Raji (cell line): ENCODE measurements around the gene GPX4.

Experiments
- POLR2A ChIP-seq: IDR thresholded peaks from 2 replicates; pipeline ENCODE4 v1.6.1; 2011; ENCODE audit warnings: low read depth, low read length, control low read depth; ENCODE audit not compliant: insufficient read depth

The GPX4 gene

DNA sequence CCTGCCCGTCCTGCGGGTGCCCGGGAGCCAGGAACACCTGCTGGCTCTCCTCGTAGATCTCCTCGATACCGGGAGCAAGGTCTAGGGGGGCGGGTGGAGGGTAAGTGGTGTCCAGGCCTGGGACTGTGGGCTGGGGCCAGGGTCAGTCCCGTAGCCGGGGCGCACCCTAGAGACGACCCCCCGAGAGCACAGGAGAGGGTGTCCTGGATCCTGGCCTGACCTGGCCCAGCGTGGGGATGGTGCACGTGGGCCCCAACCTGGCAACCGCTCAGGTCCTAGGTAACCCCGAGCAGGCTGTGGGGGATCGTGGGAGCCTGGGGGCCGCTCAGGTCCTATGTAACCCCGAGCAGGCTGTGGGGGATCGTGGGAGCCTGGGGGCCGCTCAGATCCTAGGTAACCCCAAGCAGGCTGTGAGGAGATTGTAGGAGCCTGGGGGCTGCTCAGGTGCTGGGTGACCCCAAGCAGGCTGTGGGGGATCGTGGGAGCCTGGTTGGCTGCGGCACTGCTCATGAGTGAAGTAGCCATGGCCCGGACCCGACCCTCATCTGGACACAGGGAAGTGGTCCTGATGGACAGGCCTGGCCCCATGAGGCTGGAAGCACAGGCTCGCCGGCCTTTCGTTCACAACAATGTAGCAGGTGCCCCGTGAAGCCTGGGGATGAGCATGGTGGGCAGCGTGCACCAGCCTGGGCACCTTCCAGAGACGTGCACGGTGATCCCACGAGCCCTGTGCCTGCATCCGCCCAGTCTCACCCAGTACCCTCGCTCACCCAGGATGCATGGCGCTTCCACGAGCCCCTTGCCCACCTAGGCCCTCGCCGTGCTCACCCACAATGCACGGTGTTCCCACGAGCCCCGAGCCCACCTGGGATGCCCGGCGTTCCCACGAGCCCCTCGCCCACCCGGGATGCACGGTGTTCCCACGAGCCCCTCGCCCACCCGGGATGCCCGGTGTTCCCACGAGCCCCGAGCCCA is 6.2 kb downstream of the GPX4 start:
- 0 out of 2 replicates have a peak, but pooled peaks have one; percentile 15 for TF ChIP-seq POLR2A

DNA sequence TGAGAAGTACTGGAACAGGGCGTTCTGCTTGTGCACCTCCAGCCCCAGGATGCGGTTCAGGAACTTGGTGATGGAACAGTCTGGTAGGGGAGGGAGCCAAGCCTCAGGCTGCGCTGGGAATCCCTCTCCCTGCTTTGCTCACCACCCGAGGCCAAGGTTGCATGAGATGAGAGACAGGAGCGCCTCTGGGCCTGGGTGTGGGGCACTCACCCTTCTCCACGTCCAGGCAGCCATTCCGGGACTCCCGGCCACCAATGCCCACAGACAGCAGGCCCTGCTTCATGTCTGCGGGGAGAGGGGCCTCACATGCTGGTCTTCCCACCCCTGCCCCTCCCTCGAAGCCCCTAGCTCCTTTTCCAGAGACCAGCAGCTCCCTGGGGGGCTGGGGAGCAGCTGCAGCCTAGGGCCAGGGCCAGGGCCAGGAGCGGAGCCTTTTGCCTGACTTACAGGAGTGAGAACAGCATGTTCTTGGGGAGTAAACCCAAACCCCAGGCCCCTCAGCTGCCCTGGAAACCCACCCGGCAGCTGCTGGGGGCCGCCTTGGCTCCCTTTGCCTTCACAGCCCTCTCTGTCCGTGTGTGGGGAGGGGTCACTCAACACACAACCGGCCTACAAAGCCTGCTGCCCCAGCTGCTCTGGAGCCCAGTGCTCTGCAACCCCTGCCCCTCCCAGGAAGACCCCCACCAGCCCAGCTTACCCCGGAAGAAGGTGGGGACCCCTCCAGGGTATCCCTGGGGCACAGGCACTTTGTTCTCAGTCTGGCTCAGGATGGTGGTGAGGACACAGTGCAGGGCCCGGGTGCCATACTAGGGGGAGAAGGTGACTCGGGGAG is 7.2 kb downstream of the GPX4 start:
- no peak for TF ChIP-seq POLR2A

DNA sequence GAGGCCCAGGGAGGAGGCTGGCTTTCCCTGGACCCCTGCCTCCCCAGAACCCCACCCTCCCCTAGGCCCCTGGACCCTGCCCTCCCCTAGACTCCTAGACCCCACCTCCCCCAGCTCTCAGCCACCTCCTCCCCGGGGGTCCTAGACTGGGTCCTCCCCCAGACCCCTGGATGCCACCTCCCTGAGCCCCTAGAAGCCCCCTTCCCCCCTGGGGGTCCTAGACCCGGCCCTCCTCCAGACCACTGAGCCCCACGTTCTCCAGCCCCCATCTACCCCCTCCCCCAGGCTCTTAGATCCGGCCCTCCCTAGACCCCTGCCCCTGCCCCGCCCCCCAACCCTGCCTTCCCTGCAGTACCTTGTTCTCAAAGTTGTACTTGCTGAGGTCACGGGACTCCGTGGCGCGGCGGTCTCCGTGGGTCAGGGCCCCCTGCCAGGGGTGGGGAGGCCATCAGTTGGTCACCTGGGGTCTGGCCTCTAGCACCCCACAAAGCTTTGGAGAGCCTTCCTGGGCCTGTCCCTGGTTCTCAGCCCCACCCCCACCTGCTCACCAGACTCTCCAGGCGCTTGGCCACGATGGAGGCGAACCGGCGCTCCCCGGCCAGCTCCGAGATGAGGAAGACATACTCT is 8.0 kb downstream of the GPX4 start:
- no peak for TF ChIP-seq POLR2A

- no peak for TF ChIP-seq POLR2A
Measured at GRCh38 chr19:1112268-1113029, 8.7 kb downstream of the GPX4 start.

DNA sequence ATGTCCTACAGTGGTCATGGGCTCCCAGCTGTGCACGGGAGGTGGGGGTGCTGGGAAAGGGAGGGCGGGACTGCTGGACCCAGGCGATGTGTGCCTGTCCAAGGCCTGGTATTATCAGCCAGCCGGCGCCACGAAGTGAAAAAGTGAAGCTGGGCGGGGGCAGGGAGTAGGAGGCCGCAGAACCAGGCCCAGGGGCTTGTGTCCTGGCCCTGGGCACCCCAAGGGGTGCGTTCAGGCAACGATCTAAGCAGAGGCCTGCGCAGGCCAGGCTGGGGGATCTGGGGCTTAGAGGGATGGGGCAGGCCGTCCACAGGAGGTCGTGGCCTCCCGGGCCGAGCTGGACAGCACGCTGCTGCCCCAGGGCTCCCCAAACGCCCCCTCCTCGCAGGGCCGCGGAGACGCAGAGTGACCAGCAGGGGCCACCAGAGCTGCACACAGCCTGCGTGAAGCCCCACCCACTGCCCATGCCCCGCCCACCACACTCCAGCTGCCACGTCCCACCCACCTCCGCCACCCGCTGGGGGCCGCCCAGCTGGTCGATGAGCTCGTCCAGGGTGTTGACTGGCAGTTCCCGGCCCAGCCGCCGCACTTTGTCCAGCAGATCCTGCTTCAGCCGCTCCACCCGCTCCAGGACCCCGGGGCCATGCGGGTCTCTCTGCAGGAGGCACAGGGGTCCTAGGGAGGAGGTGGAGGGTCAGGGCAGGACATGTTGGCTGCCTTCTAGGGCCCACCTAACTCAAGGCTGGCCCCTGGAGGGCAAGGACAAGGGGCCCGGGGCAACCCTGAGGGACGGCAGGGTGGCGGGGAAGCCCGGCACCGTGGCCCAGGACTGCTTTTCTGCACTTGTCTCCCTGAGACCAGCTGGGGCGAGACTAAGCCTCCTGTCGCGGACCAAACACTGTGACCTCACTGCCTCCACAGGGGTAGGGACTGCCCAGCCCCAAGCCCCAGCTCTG is 9.5 kb downstream of the GPX4 start:
- TF ChIP-seq POLR2A, result no peak

GRCh38 chr19:1113986-1114483 is 10.2 kb downstream of the GPX4 start:
- no peak for TF ChIP-seq POLR2A

DNA sequence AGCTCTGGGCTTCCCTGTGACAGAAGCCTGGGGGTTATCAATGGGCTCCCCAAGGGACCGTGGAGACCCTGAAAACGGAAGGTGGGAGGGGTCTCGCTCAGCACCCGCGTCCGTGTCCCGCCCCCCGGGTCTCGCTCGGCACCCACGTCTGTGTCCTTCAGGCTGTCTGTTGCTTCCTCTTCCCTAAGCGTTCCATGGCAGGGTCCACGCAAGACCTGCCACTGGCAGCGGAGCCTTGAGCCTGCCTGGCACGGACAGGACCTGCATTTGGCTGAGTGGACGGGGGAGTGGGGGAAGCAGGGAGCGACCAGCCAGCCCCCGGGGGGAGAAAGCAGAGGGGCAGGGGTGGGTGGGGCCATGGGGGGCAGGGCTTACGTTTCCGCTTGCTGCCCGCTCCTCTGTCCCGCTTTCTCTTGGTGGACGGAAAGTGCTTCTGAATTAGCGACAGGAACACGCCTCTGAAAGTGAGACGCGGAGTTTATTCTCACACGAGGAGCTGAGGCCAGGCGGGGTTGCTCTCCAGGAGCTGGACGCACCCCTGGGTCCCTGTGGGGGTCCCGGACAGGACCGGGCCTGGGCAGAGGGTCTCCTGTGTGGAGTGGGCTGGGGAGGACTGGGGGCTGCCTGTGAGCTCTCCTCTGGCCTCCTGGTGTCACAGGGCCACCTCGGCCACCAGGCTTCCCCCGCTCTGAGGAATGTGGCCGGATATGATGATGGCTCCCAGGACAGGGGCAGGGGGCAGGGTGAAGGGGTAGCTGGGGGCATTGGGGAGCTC is 12.0 kb downstream of the GPX4 start:
- no peak for TF ChIP-seq POLR2A

DNA sequence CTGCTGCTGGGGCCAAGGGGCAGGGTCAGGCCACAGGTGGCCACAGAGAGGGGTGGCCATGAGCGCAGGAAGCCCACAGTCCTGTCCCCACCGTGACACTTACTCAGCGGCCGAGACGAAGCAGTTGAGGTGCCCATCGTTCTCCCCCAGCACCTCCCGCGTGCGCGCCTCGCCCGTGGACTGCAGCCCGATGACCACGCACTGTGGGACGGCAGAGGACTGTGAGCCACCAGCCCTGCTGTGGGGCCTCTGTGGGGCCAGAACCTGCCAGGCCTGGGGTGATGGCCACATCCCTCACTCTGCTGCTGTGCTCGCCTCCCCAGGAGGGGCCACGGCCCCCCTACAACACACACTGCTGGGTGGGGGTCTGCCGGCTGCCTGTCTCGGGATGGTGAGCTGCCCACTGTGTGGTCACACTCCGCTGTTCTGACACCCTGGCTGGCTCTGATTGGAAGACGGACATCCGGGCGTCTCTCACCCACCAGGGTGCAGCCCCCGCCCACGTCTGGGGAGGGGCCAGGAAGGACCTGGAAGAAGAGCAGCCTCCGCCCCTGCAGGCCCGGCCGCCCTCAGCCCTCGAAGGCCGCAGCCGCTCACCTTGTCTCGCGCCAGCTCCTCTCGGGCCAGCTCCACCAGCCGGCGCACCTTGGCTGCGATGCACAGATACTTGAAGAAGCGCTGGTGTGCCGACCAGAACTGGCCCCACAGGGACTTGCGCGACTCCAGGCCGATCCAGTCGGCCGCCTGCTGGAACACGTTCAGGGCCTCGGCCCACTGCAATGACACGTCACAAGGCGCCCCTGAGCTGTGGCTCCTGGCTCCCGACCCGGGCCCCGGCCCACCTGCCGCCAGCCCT is 13.2 kb downstream of the GPX4 start:
- no peak for TF ChIP-seq POLR2A

- TF ChIP-seq POLR2A, result no peak
Measured at GRCh38 chr19:1117654-1118053, 13.9 kb downstream of the GPX4 start.

DNA sequence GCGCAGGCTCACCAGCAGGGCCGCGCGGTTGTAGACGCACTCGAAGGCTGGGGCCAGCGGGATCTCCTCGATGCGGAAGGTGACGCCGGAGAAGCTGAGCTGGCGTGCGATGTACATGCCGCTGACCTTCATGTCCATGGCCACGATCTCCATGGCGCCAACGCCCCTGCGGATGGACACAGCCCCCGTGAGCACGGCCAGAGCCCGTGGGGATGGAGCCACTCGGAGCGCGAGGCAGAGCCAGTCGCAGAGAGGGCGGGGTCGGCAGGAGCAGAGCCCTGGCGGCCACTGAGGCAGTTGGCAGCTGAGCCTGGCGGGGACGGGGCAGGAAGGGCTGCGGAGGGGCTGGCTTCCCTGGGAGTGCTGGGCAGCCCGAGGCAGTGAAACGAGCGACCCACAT is 15.2 kb downstream of the GPX4 start:
- TF ChIP-seq POLR2A, result no peak

DNA sequence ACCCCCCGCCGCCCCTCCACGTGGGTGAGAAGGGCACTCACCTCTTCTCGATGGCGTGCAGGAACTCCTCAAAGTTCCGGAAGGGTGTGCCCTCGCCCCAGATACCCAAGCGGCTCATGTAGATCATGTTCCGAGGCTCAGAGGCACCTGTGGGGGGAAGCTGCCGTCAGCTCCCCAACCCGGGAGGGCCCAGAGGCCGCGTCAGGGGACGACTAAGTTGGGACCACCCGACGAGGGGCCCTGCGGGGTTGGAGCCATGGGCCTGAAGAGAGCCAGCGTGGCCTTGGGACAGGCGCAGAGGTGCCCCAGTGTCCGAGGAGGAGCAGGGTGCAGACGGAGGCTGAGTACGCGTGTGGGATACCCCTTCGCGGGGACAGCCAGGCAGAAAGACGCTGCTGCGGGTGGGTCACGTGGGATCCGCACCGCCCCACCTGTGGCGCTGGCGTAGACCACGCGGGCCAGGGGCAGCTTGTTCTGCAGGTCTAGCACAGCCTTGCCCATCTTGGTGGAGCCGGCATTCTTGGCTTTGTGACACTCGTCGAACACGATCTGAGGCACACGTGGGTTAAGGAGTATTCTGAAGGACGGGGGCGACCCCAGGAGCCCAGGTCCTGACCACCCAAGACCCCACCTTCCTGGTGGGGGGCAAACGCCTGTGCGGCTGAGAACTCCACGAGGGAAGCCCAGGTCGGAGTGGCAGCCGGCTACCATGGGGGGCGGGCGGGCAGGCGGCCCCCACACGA is 15.9 kb downstream of the GPX4 start:
- TF ChIP-seq POLR2A, result no peak
